Measurements from ENCODE around the gene NDUFA8. TPM values are rescaled to one million over a fixed set of nuclear protein-coding genes. Genes with fewer than 3 reads are reported as not detected.

The NDUFA8 gene
- total RNA-seq, 1 experiment from 2014 or later, result 52.5 TPM

- no peak for TF ChIP-seq CTCF (IDR thresholded peaks at IDR 0.05; ENCODE audit: unreplicated experiment)
- ChIA-PET CTCF (interaction anchor here (0.7 to 12.2 kb wide), 55 partner anchors 9 to 686 kb away, joined by 3 to 473 read pairs (median 4); partner anchors contain the start of genes MORN5, MRRF, NDUFA8 and RBM18), POLR2A (interaction anchor here (0.7 to 1.3 kb wide), 5 partner anchors 30 to 580 kb away, joined by 3 read pairs; partner anchors contain the start of genes MRRF and RBM18)
- intact Hi-C loops (cut with micrococcal nuclease), result loop anchor here (1.0 to 10.0 kb wide), 4 partner anchors 225 to 685 kb away; no protein-coding TSS in a partner anchor
- peak overlapping the region; percentile 14 for H3K27ac Mint-ChIP-seq (ENCODE audit: low read depth, unreplicated experiment)
- H3K4me3 Mint-ChIP-seq (ENCODE audit: unreplicated experiment), result no peak overlapping the region
- peak; percentile 40 for DNase-seq (ENCODE audit: unreplicated experiment)
- peaks cover 18% of the 10 kb centered on the region for H3K4me1 Mint-ChIP-seq (ENCODE audit: insufficient read depth, unreplicated experiment)
- BruUV-seq (replicated peaks), result no TSS peak
- peaks cover 11% of the 10 kb centered on the region for H3K27me3 Mint-ChIP-seq (ENCODE audit: insufficient read depth, unreplicated experiment)
- H3K9me3 Mint-ChIP-seq (ENCODE audit: unreplicated experiment), result no peaks in the 10 kb centered on the region
- peaks cover 6% of the 10 kb centered on the region for H3K36me3 Mint-ChIP-seq (ENCODE audit: insufficient read depth, unreplicated experiment)
Measured at GRCh38 chr9:122125509-122126330, 33.9 kb downstream of the NDUFA8 start.

- H3K4me1 Mint-ChIP-seq (ENCODE audit: insufficient read depth, unreplicated experiment), result peaks cover 18% of the 10 kb centered on the region
- POLR2A ChIA-PET, result interaction anchor here (0.6 to 1.3 kb wide), 4 partner anchors 140 to 579 kb away, joined by 3 read pairs; partner anchors contain the start of genes MRRF and RBM18
- no peak overlapping the region for H3K27ac Mint-ChIP-seq (ENCODE audit: low read depth, unreplicated experiment)
- peak; percentile 79 for DNase-seq (ENCODE audit: unreplicated experiment)
- BruUV-seq (replicated peaks), result no TSS peak
- CTCF ChIA-PET, result interaction anchor here (0.7 to 12.2 kb wide), 59 partner anchors 9 to 698 kb away, joined by 3 to 473 read pairs (median 5); partner anchors contain the start of genes MORN5, MRRF, NDUFA8 and RBM18
- no peaks in the 10 kb centered on the region for H3K9me3 Mint-ChIP-seq (ENCODE audit: unreplicated experiment)
- intact Hi-C loops (cut with micrococcal nuclease), result loop anchor here (1.0 to 10.0 kb wide), 4 partner anchors 225 to 685 kb away; no protein-coding TSS in a partner anchor
- H3K36me3 Mint-ChIP-seq (ENCODE audit: insufficient read depth, unreplicated experiment), result peaks cover 6% of the 10 kb centered on the region
- no peak overlapping the region for H3K4me3 Mint-ChIP-seq (ENCODE audit: unreplicated experiment)
- peak; percentile 98 for TF ChIP-seq CTCF (IDR thresholded peaks at IDR 0.05; ENCODE audit: unreplicated experiment)
- peaks cover 11% of the 10 kb centered on the region for H3K27me3 Mint-ChIP-seq (ENCODE audit: insufficient read depth, unreplicated experiment)
Measured at GRCh38 chr9:122125158-122125508, 34.4 kb downstream of the NDUFA8 start.

- peaks cover 11% of the 10 kb centered on the region for H3K27me3 Mint-ChIP-seq (ENCODE audit: insufficient read depth, unreplicated experiment)
- peaks cover 18% of the 10 kb centered on the region for H3K4me1 Mint-ChIP-seq (ENCODE audit: insufficient read depth, unreplicated experiment)
- no peak overlapping the region for H3K27ac Mint-ChIP-seq (ENCODE audit: low read depth, unreplicated experiment)
- CTCF ChIA-PET, result interaction anchor here (0.5 to 12.2 kb wide), 61 partner anchors 8 to 720 kb away, joined by 3 to 473 read pairs (median 5); partner anchors contain the start of genes MORN5, MRRF, NDUFA8 and RBM18
- no peak for DNase-seq (ENCODE audit: unreplicated experiment)
- no peaks in the 10 kb centered on the region for H3K9me3 Mint-ChIP-seq (ENCODE audit: unreplicated experiment)
- no TSS peak for BruUV-seq (replicated peaks)
- POLR2A ChIA-PET, result interaction anchor here (0.6 to 1.3 kb wide), 4 partner anchors 222 to 579 kb away, joined by 3 read pairs; no protein-coding TSS in a partner anchor
- TF ChIP-seq CTCF (IDR thresholded peaks at IDR 0.05; ENCODE audit: unreplicated experiment), result no peak
- intact Hi-C loops (cut with micrococcal nuclease), result loop anchor here (10.0 kb wide), 1 partner anchor 440 kb away; no protein-coding TSS in a partner anchor
- H3K36me3 Mint-ChIP-seq (ENCODE audit: insufficient read depth, unreplicated experiment), result peaks cover 6% of the 10 kb centered on the region
- no peak overlapping the region for H3K4me3 Mint-ChIP-seq (ENCODE audit: unreplicated experiment)
Measured at GRCh38 chr9:122124528-122124927, 35.1 kb downstream of the NDUFA8 start.

GRCh38 chr9:122124048-122124447 is 35.5 kb downstream of the NDUFA8 start:
- no TSS peak for BruUV-seq (replicated peaks)
- DNase-seq (ENCODE audit: unreplicated experiment), result no peak
- Mint-ChIP-seq H3K27me3 (ENCODE audit: insufficient read depth, unreplicated experiment) (peaks cover 11% of the 10 kb centered on the region), H3K27ac (ENCODE audit: low read depth, unreplicated experiment) (no peak overlapping the region), H3K4me1 (ENCODE audit: insufficient read depth, unreplicated experiment) (peaks cover 18% of the 10 kb centered on the region), H3K4me3 (ENCODE audit: unreplicated experiment) (no peak overlapping the region), H3K36me3 (ENCODE audit: insufficient read depth, unreplicated experiment) (peaks cover 6% of the 10 kb centered on the region), H3K9me3 (ENCODE audit: unreplicated experiment) (no peaks in the 10 kb centered on the region)
- ChIA-PET CTCF (interaction anchor here (0.5 to 12.2 kb wide), 45 partner anchors 8 to 721 kb away, joined by 3 to 473 read pairs (median 5); partner anchors contain the start of genes MORN5, MRRF, NDUFA8 and RBM18), POLR2A (interaction anchor here (0.6 kb wide), 1 partner anchor 322 kb away, joined by 3 read pairs; no protein-coding TSS in a partner anchor)
- intact Hi-C loops (cut with micrococcal nuclease), result loop anchor here (10.0 kb wide), 1 partner anchor 439 kb away; no protein-coding TSS in a partner anchor
- no peak for TF ChIP-seq CTCF (IDR thresholded peaks at IDR 0.05; ENCODE audit: unreplicated experiment)
